Loucy (cell line): ENCODE data around the gene CYBRD1.

Experiments used
- H2AFZ ChIP-seq: fragments of 200-600 bp; sonication (generic); 2 replicates; pipeline ENCODE4 v1.6.0; 2016; ENCODE audit warnings: antibody characterized with exemption, mild to moderate bottlenecking, low read length, moderate library complexity
- H3F3A ChIP-seq: fragments of 200-600 bp; 2 replicates; pipeline ENCODE4 v1.6.0; 2016; ENCODE audit warnings: antibody characterized with exemption, low read depth, mild to moderate bottlenecking
- H3K27me3 ChIP-seq: fragments of 200-600 bp; sonication (generic); 2 replicates; pipeline ENCODE4 v1.6.1; 2014; ENCODE audit warnings: low read length, mild to moderate bottlenecking; ENCODE audit not compliant: insufficient read depth, poor library complexity, severe bottlenecking
- H3K36me3 ChIP-seq: fragments of 200-600 bp; sonication (generic); 2 replicates; pipeline ENCODE4 v1.6.1; 2016; ENCODE audit warnings: low read length; ENCODE audit not compliant: insufficient read depth
- H3K4me1 ChIP-seq: fragments of 200-600 bp; sonication (generic); 2 replicates; pipeline ENCODE4 v1.5.1; 2014; ENCODE audit warnings: low read length, mild to moderate bottlenecking; ENCODE audit not compliant: insufficient read depth, poor library complexity, severe bottlenecking
- H3K4me2 ChIP-seq: fragments of 200-600 bp; sonication (generic); 2 replicates; pipeline ENCODE4 v1.6.0; 2014; ENCODE audit warnings: antibody characterized with exemption, low read length, low read depth, mild to moderate bottlenecking; ENCODE audit not compliant: poor library complexity, severe bottlenecking
- H3K4me3 ChIP-seq: fragments of 200-600 bp; sonication (generic); 2 replicates; pipeline ENCODE4 v1.5.1; 2014; ENCODE audit warnings: low read length, mild to moderate bottlenecking, mixed read lengths; ENCODE audit not compliant: poor library complexity, severe bottlenecking
- H3K79me2 ChIP-seq: fragments of 200-600 bp; sonication (generic); 2 replicates; pipeline ENCODE4 v1.6.1; 2014; ENCODE audit warnings: low read length; ENCODE audit not compliant: insufficient read depth
- H3K9ac ChIP-seq: fragments of 200-600 bp; sonication (generic); 2 replicates; pipeline ENCODE4 v1.6.0; 2014; ENCODE audit warnings: mild to moderate bottlenecking, low read depth, low read length, moderate library complexity; ENCODE audit not compliant: poor library complexity, severe bottlenecking
- H3K9me2 ChIP-seq: fragments of 200-600 bp; sonication (generic); replicated peaks from 2 replicates; pipeline ENCODE4 v1.6.1; 2016; ENCODE audit warnings: low read depth, low read length, mixed read lengths
- H3K9me3 ChIP-seq: fragments of 200-600 bp; sonication (generic); 2 replicates; pipeline ENCODE4 v1.6.1; 2014; ENCODE audit warnings: mild to moderate bottlenecking, antibody characterized with exemption, low read length, low read depth; ENCODE audit not compliant: insufficient read depth
- H4K20me1 ChIP-seq: fragments of 200-600 bp; sonication (generic); 2 replicates; pipeline ENCODE4 v1.6.0; 2014; ENCODE audit warnings: antibody characterized with exemption, low read length, mild to moderate bottlenecking; ENCODE audit not compliant: insufficient read depth, poor library complexity, severe bottlenecking
- CTCF ChIP-seq: fragments of 200-600 bp; sonication (generic); conservative IDR thresholded peaks from 2 replicates; pipeline ENCODE4 v1.5.1; 2014; ENCODE audit warnings: mild to moderate bottlenecking, antibody characterized with exemption, low read length
- EZH2phosphoT487 ChIP-seq: fragments of 200-600 bp; IDR thresholded peaks from 2 replicates; pipeline ENCODE4 v1.6.1; 2018; ENCODE audit warnings: antibody characterized with exemption, mild to moderate bottlenecking, moderate library complexity, borderline replicate concordance

Gene CYBRD1

GRCh38 chr2:171541202-171541887, 19.1 kb downstream of the CYBRD1 start:
- H3K9ac ChIP-seq: no peak overlapping the region
- no peaks in the 10 kb centered on the region for H3K27me3 ChIP-seq
- no peak overlapping the region for H3K4me2 ChIP-seq
- no peak overlapping the region for H3K4me3 ChIP-seq
- no peaks in the 10 kb centered on the region for H3K4me1 ChIP-seq
- no peak for TF ChIP-seq EZH2phosphoT487
- peak; percentile 63 for TF ChIP-seq CTCF
- no peaks in the 10 kb centered on the region for H3K9me2 ChIP-seq
- no peaks in the 10 kb centered on the region for H4K20me1 ChIP-seq
- H3K36me3 ChIP-seq: peaks cover 16% of the 10 kb centered on the region; the same call in 1 of the 2 replicates
- no peaks in the 10 kb centered on the region for H3F3A ChIP-seq
- no peaks in the 10 kb centered on the region for H3K9me3 ChIP-seq
- no peaks in the 10 kb centered on the region; the same call in 1 of the 2 replicates for H3K79me2 ChIP-seq
- no peak overlapping the region for H2AFZ ChIP-seq

- TF ChIP-seq CTCF: no peak
- TF ChIP-seq EZH2phosphoT487: no peak
- Histone ChIP-seq H2AFZ (no peak overlapping the region), H3K9me3 (no peaks in the 10 kb centered on the region), H3K9ac (no peak overlapping the region), H3K9me2 (no peaks in the 10 kb centered on the region), H3K36me3 (peaks cover 16% of the 10 kb centered on the region; the same call in 1 of the 2 replicates), H3K4me2 (no peak overlapping the region), H3F3A (no peaks in the 10 kb centered on the region), H3K27me3 (no peaks in the 10 kb centered on the region), H3K79me2 (no peaks in the 10 kb centered on the region), H3K4me1 (no peaks in the 10 kb centered on the region), H4K20me1 (no peaks in the 10 kb centered on the region), H3K4me3 (no peak overlapping the region)
Observed at GRCh38 chr2:171545086-171545485, 22.8 kb downstream of the CYBRD1 start.

DNA sequence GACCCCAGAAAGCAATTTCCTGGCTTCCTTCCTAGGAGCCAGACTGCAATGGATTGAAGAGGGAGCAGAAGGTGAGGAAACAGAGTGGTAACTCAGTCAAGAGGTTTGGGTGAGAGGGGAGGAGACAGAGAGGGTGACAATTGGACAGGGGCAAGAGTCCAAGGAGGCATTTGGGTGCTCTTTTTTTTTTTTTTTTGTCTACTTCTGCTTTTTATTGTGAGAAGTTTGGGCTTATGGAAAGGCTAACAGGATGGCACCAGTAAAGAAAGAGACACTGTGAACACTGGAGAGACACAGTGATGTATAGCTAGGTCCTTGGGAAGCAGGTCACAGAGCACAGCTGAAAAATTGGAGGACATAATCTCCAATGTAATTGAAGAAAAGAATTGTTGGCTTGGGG, 25.0 kb downstream of the CYBRD1 start:
- Histone ChIP-seq H3K9ac (no peak overlapping the region), H3K4me1 (no peaks in the 10 kb centered on the region), H3K9me2 (no peaks in the 10 kb centered on the region), H3K36me3 (peaks cover 13% of the 10 kb centered on the region; the same call in 1 of the 2 replicates), H3F3A (no peaks in the 10 kb centered on the region), H3K27me3 (no peaks in the 10 kb centered on the region), H3K9me3 (no peaks in the 10 kb centered on the region), H2AFZ (no peak overlapping the region), H3K4me2 (no peak overlapping the region), H3K4me3 (no peak overlapping the region), H3K79me2 (no peaks in the 10 kb centered on the region), H4K20me1 (no peaks in the 10 kb centered on the region)
- TF ChIP-seq EZH2phosphoT487 (no peak), CTCF (no peak)
